ENCODE measurements around the gene PDE5A.
"Not testable (repeated sequence)": the region's sequence is repeated elsewhere in the genome, so short reads cannot be mapped to it uniquely, and the experiment has no call there.

PDE5A gene

DNA sequence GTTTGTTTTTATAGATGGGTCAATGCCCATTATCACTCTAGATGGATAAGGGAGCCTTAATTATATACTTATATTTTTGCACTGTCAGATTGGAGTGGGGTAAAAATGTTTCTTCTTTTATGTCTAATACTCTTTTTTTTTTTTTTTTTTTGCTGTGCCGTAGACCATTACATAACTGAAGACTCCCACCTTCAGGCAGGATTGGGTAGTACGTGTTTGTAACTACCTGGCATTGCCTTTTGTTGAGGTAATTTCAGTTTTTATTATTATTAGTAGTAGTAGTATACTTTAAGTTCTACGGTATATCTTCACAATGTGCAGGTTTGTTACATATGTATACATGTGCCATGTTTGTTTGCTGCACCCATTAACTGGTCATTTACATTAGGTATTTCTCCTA lies 165.9 kb downstream of the PDE5A start:
- not testable (repeated sequence) for ATAC-seq

DNA sequence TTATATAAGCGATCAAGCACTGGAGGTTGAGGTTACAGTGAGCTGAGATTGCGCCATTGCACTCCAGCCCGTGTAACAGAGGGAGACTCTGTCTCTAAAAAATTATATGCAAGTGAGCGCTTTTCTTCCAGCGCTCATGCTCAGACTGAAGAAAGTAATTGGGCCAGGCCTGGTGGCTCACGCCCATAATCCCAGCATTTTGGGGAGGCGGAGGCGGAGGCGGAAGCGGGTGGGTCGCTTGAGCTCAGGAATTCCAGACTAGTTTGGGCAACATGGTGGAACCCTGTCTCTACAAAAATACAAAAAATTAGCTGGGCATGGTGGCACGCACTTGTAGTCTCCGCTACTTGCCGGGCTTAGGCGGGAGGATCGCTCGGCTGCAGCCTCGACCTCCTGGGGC lies 172.9 kb downstream of the PDE5A start:
- ATAC-seq = not testable (repeated sequence)

DNA sequence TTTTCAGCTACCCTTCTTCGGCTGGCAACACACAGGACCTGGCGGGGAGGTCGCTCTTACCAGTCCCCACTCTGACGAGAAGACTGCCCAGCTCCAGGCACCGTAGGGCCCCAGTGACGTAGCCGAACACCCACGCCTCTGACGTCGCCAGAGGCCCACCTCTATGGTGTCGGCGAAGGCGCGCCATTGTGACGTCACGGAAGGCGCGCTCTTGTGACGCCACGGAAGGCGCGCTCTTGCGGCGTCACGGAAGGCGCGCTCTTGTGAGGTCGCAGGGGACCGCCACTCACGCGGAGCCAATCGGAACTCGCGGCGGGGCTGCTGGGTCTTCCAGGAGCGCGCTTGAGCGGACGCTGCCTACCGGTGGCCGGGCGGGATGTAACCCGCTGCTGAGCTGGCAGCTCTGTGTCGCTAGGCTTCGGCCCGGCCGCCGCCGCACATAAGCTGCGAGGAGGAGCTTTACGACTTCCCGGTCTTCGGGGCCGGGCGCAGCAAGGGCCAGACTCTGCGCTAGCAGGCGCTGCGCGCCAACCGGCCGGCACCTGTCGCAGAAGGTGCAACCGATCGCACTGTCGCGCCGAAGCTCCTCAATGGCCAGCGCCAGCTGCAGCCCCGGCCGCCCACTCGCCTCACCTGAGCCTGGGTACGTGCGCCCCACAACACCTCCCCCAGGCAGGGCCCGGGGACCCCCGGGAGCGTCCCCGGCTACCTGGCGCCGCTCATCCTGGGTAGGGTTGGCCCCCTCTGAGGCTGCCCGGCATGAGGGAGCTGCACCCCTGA lies 173.9 kb downstream of the PDE5A start:
- ATAC-seq = peak; percentile 98 to 99

GRCh38 chr4:119454151-119454490 lies 174.5 kb downstream of the PDE5A start:
- ATAC-seq = peak; percentile 3

DNA sequence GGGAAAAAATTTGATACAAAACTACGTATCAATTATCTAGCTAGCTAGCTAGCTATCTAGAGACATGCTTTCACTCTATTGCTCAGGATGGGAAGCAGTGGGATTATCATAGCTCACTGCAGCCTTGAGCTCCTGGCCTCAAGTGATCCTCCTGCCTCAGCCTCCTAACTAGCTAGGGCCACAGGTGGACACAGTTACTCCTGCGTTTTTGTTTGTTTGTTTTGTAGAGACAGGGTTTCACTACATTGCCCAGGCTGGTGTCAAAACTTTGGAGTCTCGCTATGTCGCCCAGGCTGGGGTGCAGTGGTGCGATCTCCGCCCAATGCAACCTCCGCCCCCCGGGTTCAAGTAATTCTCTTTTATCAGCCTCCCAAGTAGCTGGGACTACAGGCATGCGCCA lies 175.3 kb downstream of the PDE5A start:
- ATAC-seq = not testable (repeated sequence)

DNA sequence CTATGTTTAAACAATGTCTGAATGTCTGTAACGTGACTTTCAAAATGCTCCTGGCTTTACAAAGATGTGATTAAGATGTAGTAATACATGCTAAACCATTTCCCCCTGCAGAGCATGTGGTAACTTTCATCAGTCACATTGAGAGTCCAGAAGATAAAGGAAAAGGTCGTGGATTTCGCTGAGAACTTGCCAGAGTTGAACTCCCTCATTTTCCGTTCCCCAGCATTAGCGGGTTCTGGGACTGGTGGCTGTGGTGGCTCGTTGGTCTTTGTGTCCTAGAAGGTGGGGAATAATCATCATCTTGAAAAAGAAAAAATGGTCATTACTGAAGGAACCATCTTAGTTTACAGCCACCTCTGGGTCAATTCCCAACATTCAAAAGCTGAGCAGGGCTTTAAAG lies 178.8 kb downstream of the PDE5A start:
- not testable (repeated sequence) for ATAC-seq
